CD14-positive monocyte (primary cell): ENCODE measurements around the gene UPP2. TPM values are rescaled to one million over a fixed set of nuclear protein-coding genes. Genes with fewer than 3 reads are reported as not detected.

Experiments
- DNase-seq, 3 donors: peaks; one replicate each; pipeline ENCODE4 v3.0.0-alpha.2; 2011 to 2022
- H2AFZ ChIP-seq: 2 replicates; pipeline ENCODE4 v1.6.0; 2012; ENCODE audit warnings: mild to moderate bottlenecking, low read depth, low read length, inconsistent platforms; ENCODE audit not compliant: insufficient read depth, poor library complexity, severe bottlenecking
- H3K27ac ChIP-seq, 2 donors: 1 replicate in 1 of 2; 2 replicates in 1 of 2; pipeline ENCODE4 v1.5.1; 2012 to 2013; ENCODE audit warnings: low read length in 2 of 2, control low read depth in 1 of 2, inconsistent platforms in 1 of 2, low read depth in 1 of 2, mild to moderate bottlenecking in 1 of 2
- H3K27me3 ChIP-seq, 2 donors: one replicate each; pipeline versions ENCODE4 v1.6.0 to v1.6.1; 2011 to 2013; ENCODE audit warnings: low read length in 2 of 2; ENCODE audit not compliant: control insufficient read depth in 2 of 2, insufficient read depth in 2 of 2
- H3K36me3 ChIP-seq, 2 donors: replicated peaks in 1 of 2; 1 replicate in 1 of 2; 2 replicates in 1 of 2; pipeline versions ENCODE4 v1.5.1 to v1.6.1; 2012 to 2013; ENCODE audit warnings: low read length in 2 of 2, control low read depth in 1 of 2, inconsistent platforms in 1 of 2, mild to moderate bottlenecking in 1 of 2; ENCODE audit not compliant: insufficient read depth in 2 of 2, control insufficient read depth in 1 of 2
- H3K4me1 ChIP-seq, 2 donors: 1 replicate in 1 of 2; 2 replicates in 1 of 2; pipeline versions ENCODE4 v1.5.1 to v1.6.1; 2012 to 2013; ENCODE audit warnings: low read length in 2 of 2, control low read depth in 1 of 2, inconsistent platforms in 1 of 2, mild to moderate bottlenecking in 1 of 2, moderate library complexity in 1 of 2; ENCODE audit not compliant: insufficient read depth in 2 of 2, control insufficient read depth in 1 of 2
- H3K4me2 ChIP-seq: replicated peaks from 2 replicates; pipeline ENCODE3; 2012; ENCODE audit warnings: low read length, moderate library complexity, mild to moderate bottlenecking; ENCODE audit not compliant: poor library complexity, severe bottlenecking; ENCODE audit errors: extremely low read depth
- H3K4me3 ChIP-seq, 3 experiments: fragments of 200-600 bp in 1 of 3; sonication (generic) in 1 of 3; replicated peaks in 1 of 3; 1 replicate in 2 of 3; 2 replicates in 1 of 3; pipeline ENCODE4 v1.5.1; 2011 to 2013; ENCODE audit warnings: low read length in 3 of 3, mild to moderate bottlenecking in 3 of 3, control low read depth in 2 of 3, low read depth in 2 of 3, inconsistent platforms in 1 of 3, moderate library complexity in 1 of 3
- H3K79me2 ChIP-seq: 2 replicates; pipeline ENCODE4 v1.6.0; 2012; ENCODE audit warnings: mild to moderate bottlenecking, control low read depth, inconsistent platforms, low read length, moderate library complexity; ENCODE audit not compliant: insufficient read depth
- H3K9ac ChIP-seq: 2 replicates; pipeline ENCODE4 v1.6.0; 2017; ENCODE audit warnings: low read length, mild to moderate bottlenecking; ENCODE audit not compliant: insufficient read depth, poor library complexity, severe bottlenecking
- H3K9me3 ChIP-seq, 2 donors: replicated peaks in 1 of 2; 1 replicate in 1 of 2; 2 replicates in 1 of 2; pipeline versions ENCODE4 v1.5.1 to v1.6.1; 2012 to 2013; ENCODE audit warnings: low read length in 2 of 2, control low read depth in 1 of 2; ENCODE audit not compliant: control insufficient read depth in 1 of 2, insufficient read depth in 1 of 2
- H4K20me1 ChIP-seq: 2 replicates; pipeline ENCODE4 v1.6.0; 2012; ENCODE audit warnings: mild to moderate bottlenecking, low read length, control low read depth, moderate library complexity; ENCODE audit not compliant: insufficient read depth
- H3K27ac Mint-ChIP-seq, 7 donors: one replicate each; pipeline ENCODE4 v1.8.0; 2020; ENCODE audit warnings: mild to moderate bottlenecking in 7 of 7, mixed read lengths in 7 of 7, moderate library complexity in 6 of 7, inconsistent platforms in 2 of 7
- H3K27me3 Mint-ChIP-seq, 3 donors: one replicate each; pipeline ENCODE4 v1.8.0; 2021 to 2022; ENCODE audit warnings: low read depth in 3 of 3, mild to moderate bottlenecking in 3 of 3, mixed read lengths in 3 of 3, moderate library complexity in 3 of 3, inconsistent platforms in 1 of 3
- H3K36me3 Mint-ChIP-seq, 2 donors: one replicate each; pipeline ENCODE4 v1.8.0; 2020; ENCODE audit warnings: mixed read lengths in 2 of 2, inconsistent platforms in 1 of 2, mild to moderate bottlenecking in 1 of 2
- H3K4me1 Mint-ChIP-seq: one replicate; pipeline ENCODE4 v1.8.0; 2020; ENCODE audit warnings: mild to moderate bottlenecking, mixed read lengths
- H3K4me3 Mint-ChIP-seq, 2 donors: one replicate each; pipeline ENCODE4 v1.8.0; 2020; ENCODE audit warnings: mild to moderate bottlenecking in 2 of 2, mixed read lengths in 2 of 2, moderate library complexity in 1 of 2
- H3K9me3 Mint-ChIP-seq, 7 donors: one replicate each; pipeline ENCODE4 v1.8.0; 2020 to 2022; ENCODE audit warnings: mixed read lengths in 7 of 7, mild to moderate bottlenecking in 6 of 7, moderate library complexity in 6 of 7, inconsistent platforms in 2 of 7
- WGBS: methylation state at CpG from one replicate; pipeline ENCODE4 v1.1.5; 2013; ENCODE audit warnings: missing lambda C conversion rate; ENCODE audit not compliant: insufficient coverage; 5-methylcytosine and 5-hydroxymethylcytosine counted together
- intact Hi-C, 2 donors: fragments of 100-400 bp; cut with micrococcal nuclease; formaldehyde crosslinking; loops; one replicate each; pipeline versions ENCODE4 v1.15.0 to v1.15.1; 2023
- polyA plus RNA-seq, 3 donors: library from polyadenylated mRNA; depleted of rRNA in 1 of 3; unstranded in 2 of 3; stranded (reverse) in 1 of 3; fragments of 300-500 nt in 2 of 3; fragments of >200 nt in 1 of 3; fragmentation: Illumina TruSeq in 2 of 3; gene quantifications; 1 replicate in 2 of 3; 2 replicates in 1 of 3; pipeline ENCODE4 v1.2.3, GENCODE V29; 2012 to 2021
- TF ChIP-seq, protein P1 (sequence below): fragments of 200-600 bp; IDR thresholded peaks from one replicate; pipeline ENCODE4 v1.8.0; 2022; ENCODE audit warnings: antibody characterized with exemption, mild to moderate bottlenecking

Gene UPP2
- polyA plus RNA-seq, 3 donors, result not detected

DNA sequence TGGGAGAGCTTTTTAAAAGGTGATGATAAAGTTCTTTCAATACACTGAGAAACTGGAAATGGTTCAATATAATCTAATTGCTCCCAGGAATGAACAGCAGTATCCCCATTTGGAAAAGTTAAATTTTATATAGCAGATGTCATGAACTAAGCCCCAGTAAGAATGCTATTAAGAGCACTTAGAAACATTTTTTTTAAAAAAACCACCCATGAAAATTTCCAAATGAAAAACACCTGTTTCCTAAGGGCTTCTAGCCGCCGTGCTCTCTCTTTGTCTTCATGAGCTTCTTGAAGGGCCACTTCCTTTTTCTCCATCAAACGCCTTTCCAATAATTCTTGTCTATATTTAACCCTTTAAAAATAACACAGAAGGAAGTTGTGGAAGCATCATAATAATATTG, 77.0 kb downstream of the UPP2 start:
- no peak overlapping the region for H3K4me3 ChIP-seq
- H3K9me3 ChIP-seq, result no peaks in the 10 kb centered on the region
- Mint-ChIP-seq H3K9me3 (no peaks in the 10 kb centered on the region), H3K27ac (no peak overlapping the region), H3K4me1 (peaks cover 14% of the 10 kb centered on the region), H3K36me3 (no peaks in the 10 kb centered on the region), H3K27me3 (peaks cover 0 to 3% (median 2%) of the 10 kb centered on the region in 3 donors), H3K4me3 (no peak overlapping the region)
- no peak for DNase-seq
- no CpG with 5 or more reads among the region's 3 CpGs for WGBS
- H4K20me1 ChIP-seq, result no peaks in the 10 kb centered on the region
- H3K9ac ChIP-seq, result no peak overlapping the region
- no peaks in the 10 kb centered on the region for H3K79me2 ChIP-seq
- intact Hi-C loops, result no loop called here
- H3K36me3 ChIP-seq, result no peaks in the 10 kb centered on the region
- no peak overlapping the region for H2AFZ ChIP-seq
- no peaks in the 10 kb centered on the region for H3K27me3 ChIP-seq
- peaks cover 8 to 10% of the 10 kb centered on the region in 2 donors for H3K4me1 ChIP-seq
- TF ChIP-seq, protein P1, sequence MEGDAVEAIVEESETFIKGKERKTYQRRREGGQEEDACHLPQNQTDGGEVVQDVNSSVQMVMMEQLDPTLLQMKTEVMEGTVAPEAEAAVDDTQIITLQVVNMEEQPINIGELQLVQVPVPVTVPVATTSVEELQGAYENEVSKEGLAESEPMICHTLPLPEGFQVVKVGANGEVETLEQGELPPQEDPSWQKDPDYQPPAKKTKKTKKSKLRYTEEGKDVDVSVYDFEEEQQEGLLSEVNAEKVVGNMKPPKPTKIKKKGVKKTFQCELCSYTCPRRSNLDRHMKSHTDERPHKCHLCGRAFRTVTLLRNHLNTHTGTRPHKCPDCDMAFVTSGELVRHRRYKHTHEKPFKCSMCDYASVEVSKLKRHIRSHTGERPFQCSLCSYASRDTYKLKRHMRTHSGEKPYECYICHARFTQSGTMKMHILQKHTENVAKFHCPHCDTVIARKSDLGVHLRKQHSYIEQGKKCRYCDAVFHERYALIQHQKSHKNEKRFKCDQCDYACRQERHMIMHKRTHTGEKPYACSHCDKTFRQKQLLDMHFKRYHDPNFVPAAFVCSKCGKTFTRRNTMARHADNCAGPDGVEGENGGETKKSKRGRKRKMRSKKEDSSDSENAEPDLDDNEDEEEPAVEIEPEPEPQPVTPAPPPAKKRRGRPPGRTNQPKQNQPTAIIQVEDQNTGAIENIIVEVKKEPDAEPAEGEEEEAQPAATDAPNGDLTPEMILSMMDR, result no peak
- H3K4me2 ChIP-seq, result no peak overlapping the region
- no peak overlapping the region for H3K27ac ChIP-seq

- no peaks in the 10 kb centered on the region for H3K79me2 ChIP-seq
- H2AFZ ChIP-seq, result no peak overlapping the region
- Mint-ChIP-seq H3K4me3 (no peak overlapping the region), H3K36me3 (no peaks in the 10 kb centered on the region), H3K9me3 (no peaks in the 10 kb centered on the region), H3K27ac (no peak overlapping the region), H3K27me3 (peaks cover 0 to 3% (median 2%) of the 10 kb centered on the region in 3 donors), H3K4me1 (peaks cover 11% of the 10 kb centered on the region)
- H3K4me3 ChIP-seq, result no peak overlapping the region
- DNase-seq, result peak in 1 of 3 donors; percentile 7
- H3K36me3 ChIP-seq, result no peaks in the 10 kb centered on the region
- no peak overlapping the region for H3K27ac ChIP-seq
- 11% methylated on average over 1 of the region's 2 CpGs for WGBS
- no peak overlapping the region for H3K9ac ChIP-seq
- H3K4me2 ChIP-seq, result no peak overlapping the region
- intact Hi-C loops, result no loop called here
- TF ChIP-seq, protein P1, result peak; percentile 51
- no peaks in the 10 kb centered on the region for H3K9me3 ChIP-seq
- H4K20me1 ChIP-seq, result no peaks in the 10 kb centered on the region
- H3K27me3 ChIP-seq, result no peaks in the 10 kb centered on the region
- peaks cover 3 to 4% of the 10 kb centered on the region in 2 donors for H3K4me1 ChIP-seq
These were observed 78.0 kb downstream of the UPP2 start for GRCh38 chr2:158179660-158180059.
